MM.1S (cell line): Measurements from ENCODE around the gene RTCA.

Experiments
- CTCF ChIP-seq: fragments of 300-600 bp; sonication (generic); IDR thresholded peaks from 2 replicates; pipeline ENCODE4 v1.5.1; 2016; ENCODE audit warnings: antibody characterized with exemption, low read length, mixed read lengths
- EZH2 ChIP-seq: fragments of 300-600 bp; sonication (generic); optimal IDR thresholded peaks from 2 replicates; pipeline ENCODE3; 2017; ENCODE audit warnings: low read depth, mild to moderate bottlenecking, antibody characterized with exemption, low read length, mixed read lengths
- EZH2phosphoT487 ChIP-seq: fragments of 300-600 bp; sonication (generic); IDR thresholded peaks from 2 replicates; pipeline ENCODE4 v1.6.1; 2018; ENCODE audit warnings: antibody characterized with exemption, low read length

DNA sequence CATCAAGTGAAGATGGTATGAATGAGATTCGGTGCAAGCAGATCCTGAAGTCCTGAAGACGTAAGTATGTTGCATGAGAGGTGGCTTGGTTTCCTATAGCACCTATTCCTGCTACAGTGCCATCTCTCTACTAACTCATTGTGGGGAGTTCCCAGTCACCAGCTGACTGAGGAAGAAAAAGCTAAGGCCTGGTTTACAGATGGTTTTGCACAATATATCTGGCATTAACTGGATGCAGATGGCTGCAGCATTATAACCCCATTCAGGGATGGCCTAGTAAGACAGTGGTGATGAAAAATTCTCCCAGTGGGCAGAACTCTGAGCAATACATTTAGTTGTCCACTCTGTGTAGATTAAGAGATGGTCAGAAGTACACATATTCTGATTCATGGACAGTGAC lies 36.7 kb downstream of the RTCA start:
- TF ChIP-seq CTCF = no peak
- no peak for TF ChIP-seq EZH2
- TF ChIP-seq EZH2phosphoT487 = no peak
